ENCODE measurements around the gene GNA15. TPM values are rescaled to one million over a fixed set of nuclear protein-coding genes. Genes with fewer than 3 reads are reported as not detected.

The GNA15 gene
- total RNA-seq, 1 donor from 2014 or later: 20.5 TPM

DNA sequence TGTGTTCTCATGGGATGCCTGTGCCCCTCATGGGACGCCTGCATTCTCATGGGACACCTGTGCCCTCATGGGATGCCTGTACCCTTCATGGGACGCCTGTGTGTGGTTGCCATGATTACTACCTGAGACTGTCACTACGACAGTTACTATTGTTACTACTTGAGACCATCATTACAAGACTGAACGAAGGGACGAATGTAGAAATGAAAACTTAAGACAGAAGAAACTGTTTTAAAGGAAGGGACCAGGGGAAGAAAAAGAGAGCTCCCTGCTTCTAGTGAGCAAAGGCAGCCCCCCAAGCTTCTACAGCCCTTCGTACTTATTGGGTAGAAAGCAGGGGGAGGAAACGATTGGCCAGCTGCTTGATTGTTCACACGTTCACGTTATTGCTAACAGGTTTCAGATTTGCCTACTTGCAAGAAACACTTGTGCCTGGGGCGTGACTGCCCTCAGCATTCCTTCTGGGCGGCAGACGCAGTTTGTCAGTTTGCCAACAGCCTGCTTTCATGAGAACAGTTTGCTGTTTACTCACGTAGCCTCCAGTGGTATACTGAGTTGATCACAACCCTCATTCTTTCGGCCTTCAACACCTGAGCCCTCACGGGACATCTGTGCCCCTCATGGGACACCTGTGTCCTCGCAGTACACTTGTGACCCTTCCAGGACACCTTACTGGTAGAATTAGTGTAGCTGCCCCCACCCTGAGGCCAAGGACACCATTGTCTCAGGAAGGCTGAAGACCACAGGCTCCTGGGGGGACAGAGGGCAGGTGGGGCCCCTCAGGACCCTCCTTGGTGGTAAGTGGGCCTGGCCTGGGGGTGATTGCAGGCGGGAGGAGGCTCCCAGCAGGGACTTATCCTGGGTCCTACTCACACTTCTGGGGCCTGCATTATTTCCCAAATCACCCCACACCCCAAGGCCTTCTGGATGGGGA lies 40.2 kb downstream of the GNA15 start:
- peak; percentile 37 for DNase-seq (ENCODE audit: low spot score)

DNA sequence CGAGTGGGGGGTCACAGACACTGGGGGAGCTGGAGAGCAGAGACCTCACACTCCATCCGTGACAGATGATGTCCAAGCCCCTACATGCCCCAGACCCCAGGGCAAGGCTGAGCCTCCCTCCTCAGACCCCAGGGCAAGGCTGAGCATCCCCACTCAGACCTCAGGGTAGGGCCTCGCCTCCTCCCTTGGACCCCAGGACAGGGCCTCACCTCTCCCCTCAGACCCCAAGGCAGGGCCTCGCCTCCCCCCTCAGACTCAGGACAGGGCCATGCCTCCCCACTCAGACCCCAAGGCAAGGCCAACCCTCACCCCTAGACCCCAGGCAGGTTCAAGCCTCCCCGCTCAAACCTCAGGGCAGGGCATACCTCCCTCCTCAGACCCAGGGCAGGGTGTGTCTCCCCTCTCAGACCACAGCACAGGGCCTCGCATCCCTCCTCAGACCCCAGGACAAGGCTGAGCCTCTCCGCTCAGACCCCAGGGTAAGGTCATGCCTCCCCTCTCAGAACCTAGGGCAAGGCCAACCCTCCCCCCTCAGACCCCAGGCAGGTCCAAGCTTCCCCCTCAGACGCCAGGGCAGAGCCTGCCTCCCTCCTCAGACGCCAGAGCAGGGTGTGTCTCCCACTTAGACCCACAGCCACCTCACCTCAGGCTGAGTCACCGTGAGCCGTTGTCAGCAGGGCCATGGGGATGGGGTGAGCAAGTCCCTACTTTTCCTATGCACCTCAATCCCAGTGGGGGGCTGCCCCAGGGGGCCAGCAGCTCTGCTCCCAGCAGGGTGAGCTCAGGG lies 41.1 kb downstream of the GNA15 start:
- peak; percentile 23 for DNase-seq (ENCODE audit: low spot score)

DNA sequence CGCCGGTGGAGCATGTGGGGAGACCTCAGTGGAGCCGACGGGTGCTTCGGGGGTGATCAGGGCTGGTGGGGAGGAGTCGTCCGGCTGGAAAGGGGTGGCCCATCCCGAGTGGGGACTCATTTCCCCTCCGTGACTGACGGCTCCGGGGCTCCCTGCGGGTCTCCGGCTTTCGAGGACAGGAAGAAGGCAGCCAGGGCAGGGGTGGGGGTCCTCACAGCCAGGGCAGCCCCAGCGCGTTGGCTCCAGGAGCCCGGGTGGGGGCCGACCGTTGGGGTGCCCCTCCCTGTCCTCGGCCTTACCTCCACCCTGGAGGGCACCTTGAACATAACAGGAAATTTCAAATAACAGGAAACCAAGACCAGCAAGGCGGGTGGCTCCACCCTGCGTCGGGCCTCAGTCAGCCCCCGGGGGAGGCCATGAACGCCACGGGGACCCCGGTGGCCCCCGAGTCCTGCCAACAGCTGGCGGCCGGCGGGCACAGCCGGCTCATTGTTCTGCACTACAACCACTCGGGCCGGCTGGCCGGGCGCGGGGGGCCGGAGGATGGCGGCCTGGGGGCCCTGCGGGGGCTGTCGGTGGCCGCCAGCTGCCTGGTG lies 42.6 kb downstream of the GNA15 start, which contains the start of gene S1PR4:
S1PR4 (plus strand) TSS at position 393 of the 596 bp plus-strand sequence; CDS start at position 417, 24 bp downstream.
- no peak for DNase-seq (ENCODE audit: low spot score)

DNA sequence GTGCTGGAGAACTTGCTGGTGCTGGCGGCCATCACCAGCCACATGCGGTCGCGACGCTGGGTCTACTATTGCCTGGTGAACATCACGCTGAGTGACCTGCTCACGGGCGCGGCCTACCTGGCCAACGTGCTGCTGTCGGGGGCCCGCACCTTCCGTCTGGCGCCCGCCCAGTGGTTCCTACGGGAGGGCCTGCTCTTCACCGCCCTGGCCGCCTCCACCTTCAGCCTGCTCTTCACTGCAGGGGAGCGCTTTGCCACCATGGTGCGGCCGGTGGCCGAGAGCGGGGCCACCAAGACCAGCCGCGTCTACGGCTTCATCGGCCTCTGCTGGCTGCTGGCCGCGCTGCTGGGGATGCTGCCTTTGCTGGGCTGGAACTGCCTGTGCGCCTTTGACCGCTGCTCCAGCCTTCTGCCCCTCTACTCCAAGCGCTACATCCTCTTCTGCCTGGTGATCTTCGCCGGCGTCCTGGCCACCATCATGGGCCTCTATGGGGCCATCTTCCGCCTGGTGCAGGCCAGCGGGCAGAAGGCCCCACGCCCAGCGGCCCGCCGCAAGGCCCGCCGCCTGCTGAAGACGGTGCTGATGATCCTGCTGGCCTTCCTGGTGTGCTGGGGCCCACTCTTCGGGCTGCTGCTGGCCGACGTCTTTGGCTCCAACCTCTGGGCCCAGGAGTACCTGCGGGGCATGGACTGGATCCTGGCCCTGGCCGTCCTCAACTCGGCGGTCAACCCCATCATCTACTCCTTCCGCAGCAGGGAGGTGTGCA lies 43.3 kb downstream of the GNA15 start:
- no peak for DNase-seq (ENCODE audit: low spot score)

DNA sequence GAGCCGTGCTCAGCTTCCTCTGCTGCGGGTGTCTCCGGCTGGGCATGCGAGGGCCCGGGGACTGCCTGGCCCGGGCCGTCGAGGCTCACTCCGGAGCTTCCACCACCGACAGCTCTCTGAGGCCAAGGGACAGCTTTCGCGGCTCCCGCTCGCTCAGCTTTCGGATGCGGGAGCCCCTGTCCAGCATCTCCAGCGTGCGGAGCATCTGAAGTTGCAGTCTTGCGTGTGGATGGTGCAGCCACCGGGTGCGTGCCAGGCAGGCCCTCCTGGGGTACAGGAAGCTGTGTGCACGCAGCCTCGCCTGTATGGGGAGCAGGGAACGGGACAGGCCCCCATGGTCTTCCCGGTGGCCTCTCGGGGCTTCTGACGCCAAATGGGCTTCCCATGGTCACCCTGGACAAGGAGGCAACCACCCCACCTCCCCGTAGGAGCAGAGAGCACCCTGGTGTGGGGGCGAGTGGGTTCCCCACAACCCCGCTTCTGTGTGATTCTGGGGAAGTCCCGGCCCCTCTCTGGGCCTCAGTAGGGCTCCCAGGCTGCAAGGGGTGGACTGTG lies 44.0 kb downstream of the GNA15 start:
- no peak for DNase-seq (ENCODE audit: low spot score)

DNA sequence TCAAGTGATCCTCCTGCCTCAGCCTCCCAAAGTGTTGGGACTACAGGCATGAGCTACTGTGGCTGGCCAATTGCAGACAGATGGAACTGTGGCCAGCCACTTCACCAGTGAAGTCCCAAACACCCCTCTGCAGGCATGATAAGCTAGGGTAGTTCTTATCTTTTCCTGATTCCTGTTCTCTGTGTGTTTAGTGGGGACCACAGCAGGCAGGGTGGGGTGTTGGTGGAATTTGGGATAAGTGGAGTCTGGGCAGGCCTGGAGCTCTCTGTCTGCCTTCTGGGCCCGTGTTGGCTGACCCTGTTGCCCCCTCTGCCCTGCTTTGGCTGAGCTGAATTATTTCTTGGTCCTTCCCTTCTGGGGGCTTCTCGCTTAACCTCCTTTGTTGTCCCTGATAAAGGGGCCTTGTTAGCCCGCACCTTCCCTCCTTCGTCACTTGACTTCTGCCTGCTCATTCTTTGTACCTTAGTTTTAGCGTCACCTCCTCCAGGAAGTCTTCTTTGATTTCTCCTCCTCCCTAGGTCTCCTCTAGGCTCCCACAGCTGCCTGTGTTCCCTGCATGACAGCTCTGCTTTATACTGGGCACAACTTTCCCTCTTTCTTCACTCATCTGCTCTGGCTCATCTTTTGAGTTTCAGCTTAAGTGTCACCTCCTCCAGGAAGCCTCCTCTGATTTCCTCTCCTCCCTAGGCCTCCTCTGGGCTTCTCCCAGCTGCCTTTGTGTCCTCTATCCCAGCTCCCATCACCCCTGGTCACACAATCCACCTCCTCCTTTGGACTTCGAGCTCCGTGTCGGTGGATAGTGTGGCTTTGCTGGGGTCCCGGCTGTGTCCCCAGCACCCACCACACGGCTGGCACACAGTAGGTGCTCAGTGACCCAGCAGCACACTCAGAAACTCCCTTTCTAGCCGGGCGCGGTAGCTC lies 48.1 kb downstream of the GNA15 start:
- no peak for DNase-seq (ENCODE audit: low spot score)

DNA sequence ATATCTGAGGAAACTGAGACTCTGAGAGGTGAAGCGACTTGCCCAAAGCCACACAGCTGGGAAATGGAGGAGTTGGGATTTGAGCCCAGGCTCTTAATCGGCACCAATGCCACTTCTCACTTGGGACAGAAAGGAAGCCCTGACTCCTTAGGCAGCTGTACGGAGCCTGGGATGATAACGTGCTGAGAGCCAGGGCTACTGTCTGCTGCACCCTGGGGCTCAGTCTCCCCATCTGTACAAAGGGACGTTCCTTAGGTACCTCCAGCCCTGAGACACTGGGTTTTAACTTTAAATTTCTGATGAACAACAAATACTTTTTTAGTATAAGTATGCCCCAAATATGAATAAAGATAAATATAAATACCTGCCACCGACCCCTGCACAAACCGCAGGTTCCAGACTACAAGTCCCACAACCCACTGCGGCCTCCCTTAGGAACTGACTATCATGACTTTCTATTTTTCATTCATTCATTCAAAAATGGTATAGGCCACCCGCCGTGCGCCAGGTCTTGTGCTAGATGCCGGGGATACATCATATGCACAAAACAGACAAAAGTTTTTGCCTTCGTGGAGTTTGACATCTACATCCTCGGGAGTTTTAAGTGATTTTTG lies 49.1 kb downstream of the GNA15 start:
- no peak for DNase-seq (ENCODE audit: low spot score)

DNA sequence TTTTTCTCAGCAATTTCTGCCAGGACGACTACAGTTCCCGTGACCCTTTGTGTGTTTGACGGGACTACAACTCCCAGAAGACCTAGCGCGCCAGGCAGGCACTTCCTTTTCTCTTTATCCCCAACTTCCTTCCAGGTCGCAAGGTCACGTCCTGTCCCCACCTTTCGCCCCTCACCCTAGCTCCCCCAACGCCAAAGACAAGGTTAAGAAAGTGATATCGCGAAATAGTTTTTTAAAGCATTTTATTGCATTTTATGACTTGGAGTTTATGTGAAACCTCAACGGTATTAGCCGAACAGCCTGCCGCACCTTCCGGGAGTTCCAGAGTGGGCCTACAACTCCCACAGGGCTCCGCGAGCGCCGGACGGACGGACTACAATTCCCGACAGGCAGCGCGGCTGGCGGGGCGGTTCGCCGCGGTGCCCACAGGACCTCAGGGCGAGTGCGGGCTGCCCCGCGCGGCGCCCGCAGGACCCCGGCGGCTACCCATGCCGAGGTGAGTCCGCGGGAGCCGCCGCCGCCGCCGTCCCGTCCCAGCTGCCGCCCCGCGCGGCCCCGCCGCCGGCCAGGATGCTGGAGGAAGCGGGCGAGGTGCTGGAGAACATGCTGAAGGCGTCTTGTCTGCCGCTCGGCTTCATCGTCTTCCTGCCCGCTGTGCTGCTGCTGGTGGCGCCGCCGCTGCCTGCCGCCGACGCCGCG lies 49.8 kb downstream of the GNA15 start, which contains the start of gene NCLN:
NCLN (plus strand) TSS at position 470 of the 699 bp plus-strand sequence; CDS start at position 571, 101 bp downstream.
- peak; percentile 99 for DNase-seq (ENCODE audit: low spot score)

DNA sequence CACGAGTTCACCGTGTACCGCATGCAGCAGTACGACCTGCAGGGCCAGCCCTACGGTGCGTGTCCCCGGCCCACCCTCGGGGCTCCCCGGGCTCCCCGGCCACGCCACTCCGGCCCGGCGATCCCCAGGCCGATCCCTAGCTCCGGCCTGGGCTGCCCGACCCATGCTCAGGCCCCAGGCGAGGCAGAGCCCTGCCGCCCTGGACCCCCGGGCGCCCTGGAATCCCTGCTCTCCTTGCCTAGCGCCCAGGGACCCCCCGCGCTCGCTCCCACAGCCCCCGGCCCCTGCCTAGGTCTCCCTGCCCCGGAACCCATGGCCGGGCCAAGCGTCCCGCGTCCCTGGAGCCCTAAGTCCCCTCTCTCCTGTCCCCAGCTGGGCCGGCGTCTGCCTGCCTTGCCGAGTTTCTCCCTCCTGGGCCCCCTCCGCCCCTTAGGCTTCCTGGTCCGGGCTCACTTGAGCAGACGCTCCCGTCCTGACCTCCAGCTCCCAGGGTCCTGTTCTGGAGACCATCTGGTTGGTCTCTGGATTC lies 50.4 kb downstream of the GNA15 start:
- no peak for DNase-seq (ENCODE audit: low spot score)

DNA sequence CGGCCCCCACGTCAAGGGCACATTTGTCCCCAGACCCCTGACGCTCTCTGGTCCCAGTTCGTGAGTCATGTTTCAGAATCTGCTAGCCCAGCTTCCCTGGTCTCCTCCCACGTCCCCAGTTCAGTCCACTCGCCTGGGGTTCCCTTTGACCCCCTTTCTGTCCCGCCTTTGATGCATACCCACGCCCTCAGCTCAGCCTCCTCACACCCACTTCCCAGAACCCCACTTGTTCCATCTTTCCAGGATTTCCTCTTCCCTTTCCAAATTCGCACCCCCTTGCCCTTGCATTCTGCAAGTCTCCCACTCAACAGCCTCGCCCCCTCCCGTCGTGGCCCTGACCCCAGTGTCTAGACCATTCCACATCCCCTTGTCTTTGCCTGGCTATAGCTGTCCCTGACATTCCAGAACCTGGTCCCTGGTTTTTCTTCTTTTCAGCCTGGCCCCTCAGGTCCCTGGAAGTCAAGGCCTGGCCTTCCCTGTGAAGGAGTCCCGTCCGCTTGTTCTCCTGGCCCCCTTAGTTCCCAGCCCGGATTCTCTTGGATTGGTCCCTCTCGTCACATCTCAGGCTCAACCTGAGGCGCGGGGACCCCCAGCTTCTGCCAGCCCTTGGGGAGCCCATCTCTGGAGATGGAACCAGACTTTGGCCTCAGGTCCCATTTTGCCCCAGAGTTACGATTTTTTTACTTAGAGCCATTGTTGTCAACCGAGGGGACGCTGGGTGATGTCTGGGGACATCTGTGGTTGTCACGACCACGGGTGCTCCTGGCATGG lies 51.2 kb downstream of the GNA15 start:
- no peak for DNase-seq (ENCODE audit: low spot score)

DNA sequence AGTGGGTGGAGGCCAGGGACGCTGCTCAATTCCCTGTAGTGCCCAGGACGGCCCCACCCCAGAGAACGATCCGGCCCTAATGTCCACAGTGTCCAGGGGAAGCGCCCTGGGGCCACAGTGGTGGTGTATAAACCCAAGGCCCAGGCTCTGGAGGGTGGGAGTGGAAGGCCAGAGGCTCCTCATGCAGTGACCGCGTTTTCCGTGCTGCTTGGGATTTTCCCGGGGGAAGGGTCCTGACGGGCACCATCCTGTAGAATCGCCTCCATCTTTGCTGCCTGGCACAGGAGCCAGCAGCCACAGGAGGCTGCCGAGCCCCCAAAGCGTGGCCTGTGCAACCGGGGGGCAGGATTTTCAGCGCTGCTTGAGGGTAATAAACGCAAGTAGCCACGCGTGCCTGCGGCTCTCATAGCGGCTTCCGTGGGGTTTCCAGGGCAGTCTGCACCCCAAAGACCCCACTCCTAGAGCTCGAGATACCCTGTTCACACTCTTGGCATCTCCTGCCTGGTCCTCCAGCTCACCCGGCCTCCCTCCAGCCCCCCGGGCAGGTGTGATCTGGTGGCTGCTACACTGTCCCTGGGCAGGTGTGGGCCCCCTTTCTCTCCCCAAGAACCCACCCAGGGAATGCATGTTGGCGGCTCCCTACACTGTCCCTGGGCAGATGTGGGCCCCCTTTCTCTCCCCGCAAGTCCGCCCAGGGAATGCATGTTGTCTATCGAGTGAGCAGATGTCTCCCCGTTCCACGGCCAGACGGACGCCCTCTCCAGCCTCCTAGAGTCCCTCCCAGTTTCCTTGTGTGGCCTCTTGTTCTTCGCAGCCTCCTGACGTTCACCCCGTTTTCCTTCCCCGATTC lies 52.1 kb downstream of the GNA15 start:
- DNase-seq (ENCODE audit: low spot score): no peak

DNA sequence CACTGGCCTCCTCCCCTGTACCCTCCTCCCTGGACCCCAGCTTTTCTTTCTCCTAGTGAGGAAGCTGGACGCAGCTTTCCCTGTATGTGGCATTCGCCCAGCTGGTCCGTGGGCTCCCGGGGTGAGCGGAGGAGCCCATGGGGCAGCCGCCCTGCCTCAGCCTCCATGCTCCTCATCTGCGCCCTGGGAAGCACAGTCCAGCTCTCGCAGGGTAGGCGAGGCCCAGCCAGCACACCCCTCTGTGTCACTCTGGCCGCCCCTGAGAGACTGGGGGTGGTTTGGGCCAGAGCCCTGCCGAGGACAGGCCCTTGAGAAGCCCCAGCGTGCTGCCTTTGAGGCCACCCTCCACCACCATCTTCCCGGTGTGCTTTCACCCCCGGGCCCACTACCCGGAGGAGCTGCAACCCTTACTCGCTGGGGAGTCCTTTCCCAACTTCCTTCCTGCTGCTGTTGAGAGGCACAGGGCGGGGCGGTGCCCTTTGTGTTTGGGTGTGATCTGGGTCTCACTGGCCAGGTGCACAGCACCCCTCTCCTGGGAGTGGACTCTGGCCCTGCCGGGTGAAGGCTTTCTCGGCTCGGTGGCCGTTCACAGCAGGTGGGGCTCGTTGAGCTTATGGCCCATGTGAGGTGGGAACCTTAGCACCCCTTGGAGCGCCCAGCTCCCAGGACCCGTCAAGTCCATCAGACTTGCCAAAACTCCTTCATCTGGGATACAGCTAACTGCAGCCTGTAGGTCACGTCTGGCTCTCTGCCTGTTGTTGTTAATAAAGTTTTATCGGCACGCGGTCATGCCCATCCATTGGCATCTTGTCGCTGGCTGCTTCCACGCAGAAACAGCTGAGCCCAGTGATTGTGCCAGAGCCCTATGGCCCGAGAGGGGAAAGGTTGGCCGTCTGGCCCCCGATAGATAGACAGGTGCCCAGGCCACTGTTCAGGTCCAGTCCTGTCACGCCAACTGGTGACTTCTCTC lies 53.1 kb downstream of the GNA15 start:
- no peak for DNase-seq (ENCODE audit: low spot score)

DNA sequence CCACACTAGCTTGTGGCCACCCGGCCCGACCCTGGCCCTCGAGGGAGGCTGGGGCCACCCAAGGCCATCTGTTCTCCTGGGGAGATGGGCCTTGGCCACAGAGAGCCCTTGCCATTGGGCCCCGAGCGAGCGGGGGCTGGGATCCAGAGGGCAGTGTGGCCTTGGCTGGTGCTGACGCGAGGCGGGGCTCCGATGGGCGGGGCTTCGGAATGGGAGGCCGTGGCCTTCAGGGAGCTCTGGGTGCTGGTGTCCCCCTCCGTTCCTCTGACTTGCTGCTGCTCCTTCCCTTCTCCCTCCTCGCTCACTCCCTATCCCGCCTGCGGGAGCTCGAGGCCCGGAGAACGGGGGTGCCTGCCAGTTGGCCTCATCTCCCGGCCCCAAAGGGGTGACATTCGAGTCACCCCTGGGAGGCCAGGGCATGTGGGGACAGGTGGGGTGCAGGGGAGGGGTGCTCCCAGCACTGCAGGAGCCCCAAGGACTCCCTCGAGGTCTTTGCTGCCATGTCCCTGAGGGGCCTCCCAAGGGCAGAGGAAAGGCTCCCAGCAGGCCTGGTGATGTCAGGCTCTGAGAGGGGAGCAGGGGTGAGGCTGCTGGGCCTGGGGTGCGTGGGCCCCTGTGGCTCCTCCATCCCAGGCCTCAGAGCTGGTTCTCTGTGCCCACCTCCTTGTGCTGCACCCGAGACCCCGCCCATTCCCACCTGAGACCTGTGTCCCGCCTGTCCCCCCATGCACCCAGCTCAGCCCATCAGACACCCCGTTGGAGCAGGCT lies 54.1 kb downstream of the GNA15 start:
- no peak for DNase-seq (ENCODE audit: low spot score)

DNA sequence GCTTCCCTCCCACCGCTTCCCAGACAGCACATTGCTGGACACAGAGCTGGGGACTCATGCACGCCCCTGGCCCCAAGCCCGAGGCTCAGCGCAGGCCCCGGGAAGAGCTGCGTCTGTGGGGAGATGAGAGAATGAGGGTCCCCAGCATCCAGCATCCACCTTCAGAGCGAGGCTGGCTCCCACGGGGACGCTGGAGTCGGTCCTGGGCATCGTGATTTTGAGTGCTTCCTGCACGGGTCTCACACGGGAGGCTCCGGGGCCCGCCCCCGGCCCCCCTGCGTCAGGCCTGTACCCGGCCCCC lies 54.6 kb downstream of the GNA15 start:
- no peak for DNase-seq (ENCODE audit: low spot score)

All from umbilical cord (tissue), 2 donors.